Vagina (tissue), 2 donors: Measurements from ENCODE around the gene AP3D1.

ENCODE experiments used
- CTCF ChIP-seq, 3 experiments: fragments of 450-650 bp in 2 of 3; fragments of 200-600 bp in 1 of 3; sonication (generic) in 1 of 3; IDR thresholded peaks; one replicate each; pipeline ENCODE4 v1.5.1; 2017 to 2019; ENCODE audit warnings: antibody characterized with exemption in 3 of 3, mild to moderate bottlenecking in 2 of 3, moderate library complexity in 2 of 3
- POLR2A ChIP-seq, 2 donors: fragments of 450-650 bp; IDR thresholded peaks; one replicate each; pipeline ENCODE4 v1.6.1; 2017; ENCODE audit warnings: antibody characterized with exemption in 2 of 2, mild to moderate bottlenecking in 2 of 2, moderate library complexity in 2 of 2
- POLR2AphosphoS5 ChIP-seq, 2 donors: sonication (generic); formaldehyde crosslinking; IDR thresholded peaks; one replicate each; pipeline ENCODE4 v1.9.0; 2017; ENCODE audit warnings: antibody characterized with exemption in 2 of 2, mild to moderate bottlenecking in 2 of 2, low read depth in 1 of 2; ENCODE audit not compliant: insufficient read depth in 1 of 2

GRCh38 chr19:2117215-2117960 is 34.0 kb downstream of the AP3D1 start:
- no peak for TF ChIP-seq CTCF (IDR thresholded peaks at IDR 0.05)
- no peak for TF ChIP-seq POLR2A (IDR thresholded peaks at IDR 0.05)
- TF ChIP-seq POLR2AphosphoS5 (IDR thresholded peaks at IDR 0.05; ENCODE audit: insufficient read depth in 1 of 2, low read depth in 1 of 2), result no peak
